ENCODE results near the gene GDPD5.

GDPD5 gene

DNA sequence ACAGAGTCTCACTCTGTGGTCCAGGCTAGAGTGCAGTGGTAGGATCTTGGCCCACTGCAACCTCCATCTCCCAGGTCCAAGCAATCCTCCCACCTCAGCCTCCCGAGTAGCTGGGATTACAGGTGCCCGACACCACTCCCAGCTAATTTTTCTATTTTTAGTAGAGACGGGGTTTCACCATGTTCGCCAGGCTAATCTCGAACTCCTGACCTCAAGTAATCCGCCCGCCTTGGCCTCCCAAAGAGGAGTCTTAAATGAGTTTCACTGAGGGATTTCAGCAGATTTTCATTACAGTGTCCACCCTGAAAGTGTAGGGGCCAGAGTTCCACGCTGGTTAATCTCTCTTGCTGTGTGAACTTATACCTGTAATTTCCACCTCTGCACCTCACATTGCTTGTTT is 126.8 kb downstream of the GDPD5 start:
- no peak for TF ChIP-seq PPARA (CRISPR knock-in tag; IDR thresholded peaks at IDR 0.05; ENCODE audit: borderline replicate concordance)
- no peak for TF ChIP-seq ZNF565 (CRISPR knock-in tag; conservative IDR thresholded peaks at IDR 0.05; ENCODE audit: low read depth)
- no peak for TF ChIP-seq OSR1 (CRISPR knock-in tag; IDR thresholded peaks at IDR 0.05)
- TF ChIP-seq BACH2 (CRISPR knock-in tag; IDR thresholded peaks at IDR 0.05; ENCODE audit: borderline replicate concordance): no peak
- TF ChIP-seq ARNTL (CRISPR knock-in tag; IDR thresholded peaks at IDR 0.05; ENCODE audit: borderline replicate concordance, low read depth): no peak
- no peak for TF ChIP-seq GLIS3 (CRISPR knock-in tag; IDR thresholded peaks at IDR 0.05)
- no peak for TF ChIP-seq ZFP30 (CRISPR knock-in tag; IDR thresholded peaks at IDR 0.05)
- no peak for TF ChIP-seq ZC3H10 (CRISPR knock-in tag; IDR thresholded peaks at IDR 0.05)
- TF ChIP-seq ZFP3 (CRISPR knock-in tag; IDR thresholded peaks at IDR 0.05): no peak
- TF ChIP-seq, protein P1, sequence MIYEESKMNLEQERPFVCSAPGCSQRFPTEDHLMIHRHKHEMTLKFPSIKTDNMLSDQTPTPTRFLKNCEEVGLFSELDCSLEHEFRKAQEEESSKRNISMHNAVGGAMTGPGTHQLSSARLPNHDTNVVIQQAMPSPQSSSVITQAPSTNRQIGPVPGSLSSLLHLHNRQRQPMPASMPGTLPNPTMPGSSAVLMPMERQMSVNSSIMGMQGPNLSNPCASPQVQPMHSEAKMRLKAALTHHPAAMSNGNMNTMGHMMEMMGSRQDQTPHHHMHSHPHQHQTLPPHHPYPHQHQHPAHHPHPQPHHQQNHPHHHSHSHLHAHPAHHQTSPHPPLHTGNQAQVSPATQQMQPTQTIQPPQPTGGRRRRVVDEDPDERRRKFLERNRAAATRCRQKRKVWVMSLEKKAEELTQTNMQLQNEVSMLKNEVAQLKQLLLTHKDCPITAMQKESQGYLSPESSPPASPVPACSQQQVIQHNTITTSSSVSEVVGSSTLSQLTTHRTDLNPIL (CRISPR knock-in tag; IDR thresholded peaks at IDR 0.05; ENCODE audit: low read depth): no peak
- TF ChIP-seq ZNF8 (CRISPR knock-in tag; IDR thresholded peaks at IDR 0.05): no peak
- TF ChIP-seq CSDC2 (CRISPR knock-in tag; IDR thresholded peaks at IDR 0.05): no peak
- no peak for TF ChIP-seq ESRRG (CRISPR knock-in tag; IDR thresholded peaks at IDR 0.05)
- no peak; the same call in 2 of the 3 replicates for ATAC-seq

DNA sequence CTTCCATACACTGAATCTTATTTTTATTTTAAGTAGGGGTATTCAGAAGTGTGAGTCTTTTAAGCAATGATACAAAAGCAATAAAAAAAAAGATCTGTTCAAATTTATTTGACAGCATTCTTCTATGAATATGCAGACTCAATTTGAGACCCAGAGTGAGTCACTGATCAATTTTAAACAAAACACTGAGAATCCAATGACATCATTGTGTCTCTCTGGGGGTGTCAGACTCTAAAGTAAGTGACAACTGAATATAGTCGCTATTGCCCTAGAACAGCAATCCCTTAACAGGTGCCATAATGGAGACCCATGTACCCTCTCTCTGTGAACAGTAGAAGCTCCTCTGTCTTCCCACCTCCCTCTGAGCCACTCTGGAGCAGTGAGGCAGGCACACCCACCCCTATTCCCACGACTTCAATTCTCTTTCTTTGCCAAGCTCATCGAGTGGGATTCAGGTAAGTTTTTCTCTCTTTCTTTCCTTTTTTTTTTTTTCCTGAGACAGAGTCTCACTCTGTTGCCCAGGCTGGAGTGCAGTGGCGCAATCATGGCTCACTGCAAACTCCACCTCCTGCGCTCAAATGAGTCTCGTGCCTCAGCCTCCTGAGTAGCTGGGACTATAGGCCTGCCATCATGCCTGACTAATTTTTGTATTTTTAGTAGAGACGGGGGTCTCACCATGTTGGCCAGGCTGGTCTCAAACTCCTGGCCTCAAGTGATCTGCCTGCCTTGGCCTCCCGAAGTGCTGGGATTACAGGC is 131.5 kb downstream of the GDPD5 start:
- ATAC-seq: no peak
- TF ChIP-seq GLIS3 (CRISPR knock-in tag; IDR thresholded peaks at IDR 0.05) (no peak), ZNF565 (CRISPR knock-in tag; conservative IDR thresholded peaks at IDR 0.05; ENCODE audit: low read depth) (no peak), ARNTL (CRISPR knock-in tag; IDR thresholded peaks at IDR 0.05; ENCODE audit: borderline replicate concordance, low read depth) (no peak), OSR1 (CRISPR knock-in tag; IDR thresholded peaks at IDR 0.05) (no peak), RARB (CRISPR knock-in tag; IDR thresholded peaks at IDR 0.05) (no peak), ISL1 (CRISPR knock-in tag; IDR thresholded peaks at IDR 0.05) (no peak), ZC3H10 (CRISPR knock-in tag; IDR thresholded peaks at IDR 0.05) (no peak), ZNF70 (CRISPR knock-in tag; IDR thresholded peaks at IDR 0.05) (no peak), SNAI2 (CRISPR knock-in tag; IDR thresholded peaks at IDR 0.05) (no peak)
- TF ChIP-seq, protein P1 (CRISPR knock-in tag; IDR thresholded peaks at IDR 0.05; ENCODE audit: low read depth): no peak
- TF ChIP-seq, protein P2, sequence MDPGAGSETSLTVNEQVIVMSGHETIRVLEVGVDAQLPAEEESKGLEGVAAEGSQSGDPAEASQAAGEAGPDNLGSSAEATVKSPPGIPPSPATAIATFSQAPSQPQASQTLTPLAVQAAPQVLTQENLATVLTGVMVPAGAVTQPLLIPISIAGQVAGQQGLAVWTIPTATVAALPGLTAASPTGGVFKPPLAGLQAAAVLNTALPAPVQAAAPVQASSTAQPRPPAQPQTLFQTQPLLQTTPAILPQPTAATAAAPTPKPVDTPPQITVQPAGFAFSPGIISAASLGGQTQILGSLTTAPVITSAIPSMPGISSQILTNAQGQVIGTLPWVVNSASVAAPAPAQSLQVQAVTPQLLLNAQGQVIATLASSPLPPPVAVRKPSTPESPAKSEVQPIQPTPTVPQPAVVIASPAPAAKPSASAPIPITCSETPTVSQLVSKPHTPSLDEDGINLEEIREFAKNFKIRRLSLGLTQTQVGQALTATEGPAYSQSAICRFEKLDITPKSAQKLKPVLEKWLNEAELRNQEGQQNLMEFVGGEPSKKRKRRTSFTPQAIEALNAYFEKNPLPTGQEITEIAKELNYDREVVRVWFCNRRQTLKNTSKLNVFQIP (CRISPR knock-in tag; IDR thresholded peaks at IDR 0.05; ENCODE audit: borderline replicate concordance, low read depth): no peak

DNA sequence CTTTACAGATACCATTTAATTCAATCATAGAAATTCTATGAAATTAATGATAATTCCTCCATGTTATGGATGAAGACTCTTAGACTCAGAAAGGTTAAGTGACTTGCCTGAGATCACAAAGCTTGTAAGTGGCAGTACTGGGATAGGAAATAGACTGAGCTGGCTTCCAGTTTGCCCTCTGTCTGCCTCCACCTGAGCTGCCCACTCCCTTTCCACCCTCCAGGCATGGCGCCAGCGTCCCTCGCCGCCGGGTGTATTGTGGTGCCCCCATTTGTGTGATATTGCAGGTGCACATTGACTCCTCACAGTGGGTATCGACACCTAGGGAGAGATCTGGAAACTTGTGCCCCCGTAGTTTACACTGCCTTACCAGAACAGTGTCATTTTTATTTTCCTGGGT is 135.8 kb downstream of the GDPD5 start:
- no peak for TF ChIP-seq ZFP3 (CRISPR knock-in tag; IDR thresholded peaks at IDR 0.05)
- no peak for TF ChIP-seq ARNTL (CRISPR knock-in tag; IDR thresholded peaks at IDR 0.05; ENCODE audit: borderline replicate concordance, low read depth)
- TF ChIP-seq RARB (CRISPR knock-in tag; IDR thresholded peaks at IDR 0.05): no peak
- TF ChIP-seq, protein P3, sequence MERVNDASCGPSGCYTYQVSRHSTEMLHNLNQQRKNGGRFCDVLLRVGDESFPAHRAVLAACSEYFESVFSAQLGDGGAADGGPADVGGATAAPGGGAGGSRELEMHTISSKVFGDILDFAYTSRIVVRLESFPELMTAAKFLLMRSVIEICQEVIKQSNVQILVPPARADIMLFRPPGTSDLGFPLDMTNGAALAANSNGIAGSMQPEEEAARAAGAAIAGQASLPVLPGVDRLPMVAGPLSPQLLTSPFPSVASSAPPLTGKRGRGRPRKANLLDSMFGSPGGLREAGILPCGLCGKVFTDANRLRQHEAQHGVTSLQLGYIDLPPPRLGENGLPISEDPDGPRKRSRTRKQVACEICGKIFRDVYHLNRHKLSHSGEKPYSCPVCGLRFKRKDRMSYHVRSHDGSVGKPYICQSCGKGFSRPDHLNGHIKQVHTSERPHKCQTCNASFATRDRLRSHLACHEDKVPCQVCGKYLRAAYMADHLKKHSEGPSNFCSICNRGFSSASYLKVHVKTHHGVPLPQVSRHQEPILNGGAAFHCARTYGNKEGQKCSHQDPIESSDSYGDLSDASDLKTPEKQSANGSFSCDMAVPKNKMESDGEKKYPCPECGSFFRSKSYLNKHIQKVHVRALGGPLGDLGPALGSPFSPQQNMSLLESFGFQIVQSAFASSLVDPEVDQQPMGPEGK (CRISPR knock-in tag; IDR thresholded peaks at IDR 0.05; ENCODE audit: borderline replicate concordance): no peak
- no peak for TF ChIP-seq ESRRG (CRISPR knock-in tag; IDR thresholded peaks at IDR 0.05)
- TF ChIP-seq TOX (CRISPR knock-in tag; IDR thresholded peaks at IDR 0.05; ENCODE audit: borderline replicate concordance): no peak
- TF ChIP-seq BACH2 (CRISPR knock-in tag; IDR thresholded peaks at IDR 0.05; ENCODE audit: borderline replicate concordance): no peak
- TF ChIP-seq, protein P4, sequence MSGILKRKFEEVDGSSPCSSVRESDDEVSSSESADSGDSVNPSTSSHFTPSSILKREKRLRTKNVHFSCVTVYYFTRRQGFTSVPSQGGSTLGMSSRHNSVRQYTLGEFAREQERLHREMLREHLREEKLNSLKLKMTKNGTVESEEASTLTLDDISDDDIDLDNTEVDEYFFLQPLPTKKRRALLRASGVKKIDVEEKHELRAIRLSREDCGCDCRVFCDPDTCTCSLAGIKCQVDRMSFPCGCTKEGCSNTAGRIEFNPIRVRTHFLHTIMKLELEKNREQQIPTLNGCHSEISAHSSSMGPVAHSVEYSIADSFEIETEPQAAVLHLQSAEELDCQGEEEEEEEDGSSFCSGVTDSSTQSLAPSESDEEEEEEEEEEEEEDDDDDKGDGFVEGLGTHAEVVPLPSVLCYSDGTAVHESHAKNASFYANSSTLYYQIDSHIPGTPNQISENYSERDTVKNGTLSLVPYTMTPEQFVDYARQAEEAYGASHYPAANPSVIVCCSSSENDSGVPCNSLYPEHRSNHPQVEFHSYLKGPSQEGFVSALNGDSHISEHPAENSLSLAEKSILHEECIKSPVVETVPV (CRISPR knock-in tag; IDR thresholded peaks at IDR 0.05): no peak
- TF ChIP-seq SNAI2 (CRISPR knock-in tag; IDR thresholded peaks at IDR 0.05): no peak
- TF ChIP-seq ISL1 (CRISPR knock-in tag; IDR thresholded peaks at IDR 0.05): no peak
- TF ChIP-seq GLIS3 (CRISPR knock-in tag; IDR thresholded peaks at IDR 0.05): no peak
- TF ChIP-seq PPARA (CRISPR knock-in tag; IDR thresholded peaks at IDR 0.05; ENCODE audit: borderline replicate concordance): no peak
- TF ChIP-seq, protein P2 (CRISPR knock-in tag; IDR thresholded peaks at IDR 0.05; ENCODE audit: borderline replicate concordance, low read depth): no peak
- no peak for TF ChIP-seq ZNF70 (CRISPR knock-in tag; IDR thresholded peaks at IDR 0.05)
- TF ChIP-seq, protein P1 (CRISPR knock-in tag; IDR thresholded peaks at IDR 0.05; ENCODE audit: low read depth): no peak
- no peak for TF ChIP-seq OSR1 (CRISPR knock-in tag; IDR thresholded peaks at IDR 0.05)
- no peak for TF ChIP-seq ZNF8 (CRISPR knock-in tag; IDR thresholded peaks at IDR 0.05)
- no peak for ATAC-seq
